Bone marrow (tissue), 2 donors: ENCODE measurements around the gene KRTAP5-7.
"Not testable (repeated sequence)": the region's sequence is repeated elsewhere in the genome, so short reads cannot be mapped to it uniquely, and the experiment has no call there.

Experiments
- DNase-seq, 2 donors: peaks; one replicate each; lab custom pipeline; 2025; lab: John Stamatoyannopoulos, UW

KRTAP5-7 gene, protein sequence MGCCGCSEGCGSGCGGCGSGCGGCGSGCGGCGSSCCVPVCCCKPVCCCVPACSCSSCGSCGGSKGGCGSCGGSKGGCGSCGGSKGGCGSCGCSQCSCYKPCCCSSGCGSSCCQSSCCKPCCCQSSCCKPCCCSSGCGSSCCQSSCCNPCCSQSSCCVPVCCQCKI

DNA sequence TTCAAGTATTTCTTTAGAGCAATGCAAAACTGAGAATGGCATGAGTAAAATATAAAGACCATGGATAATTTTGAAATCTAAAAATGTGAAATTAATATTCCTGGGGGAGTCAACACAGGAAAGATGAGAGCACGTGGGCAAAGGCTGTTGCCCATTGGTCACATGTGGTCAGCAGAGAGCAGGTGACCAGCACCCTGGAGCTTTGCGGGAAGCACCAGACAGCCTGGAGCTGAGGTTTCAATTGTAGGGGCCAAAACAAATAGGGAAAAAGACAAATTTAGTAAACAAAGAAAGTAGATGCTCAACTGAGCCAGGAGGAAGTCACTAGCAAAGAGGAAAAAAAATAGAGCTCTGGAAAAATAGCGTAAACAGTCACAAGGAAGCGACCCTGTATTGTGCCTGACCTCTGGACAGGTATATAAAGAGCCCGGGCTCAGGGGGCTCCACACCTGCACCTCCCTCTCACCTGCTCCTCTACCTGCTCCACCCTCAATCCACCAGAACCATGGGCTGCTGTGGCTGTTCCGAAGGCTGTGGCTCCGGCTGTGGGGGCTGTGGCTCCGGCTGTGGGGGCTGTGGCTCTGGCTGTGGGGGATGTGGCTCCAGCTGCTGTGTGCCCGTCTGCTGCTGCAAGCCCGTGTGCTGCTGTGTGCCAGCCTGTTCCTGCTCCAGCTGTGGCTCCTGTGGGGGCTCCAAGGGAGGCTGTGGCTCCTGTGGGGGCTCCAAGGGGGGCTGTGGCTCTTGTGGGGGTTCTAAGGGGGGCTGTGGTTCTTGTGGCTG, at the start of gene KRTAP5-7:
Gene KRTAP5-7, plus strand, starts transcription at position 472 of the 780 bp plus-strand sequence. Its CDS starts 34 bp downstream, at position 506.
- DNase-seq = not testable (repeated sequence)

DNA sequence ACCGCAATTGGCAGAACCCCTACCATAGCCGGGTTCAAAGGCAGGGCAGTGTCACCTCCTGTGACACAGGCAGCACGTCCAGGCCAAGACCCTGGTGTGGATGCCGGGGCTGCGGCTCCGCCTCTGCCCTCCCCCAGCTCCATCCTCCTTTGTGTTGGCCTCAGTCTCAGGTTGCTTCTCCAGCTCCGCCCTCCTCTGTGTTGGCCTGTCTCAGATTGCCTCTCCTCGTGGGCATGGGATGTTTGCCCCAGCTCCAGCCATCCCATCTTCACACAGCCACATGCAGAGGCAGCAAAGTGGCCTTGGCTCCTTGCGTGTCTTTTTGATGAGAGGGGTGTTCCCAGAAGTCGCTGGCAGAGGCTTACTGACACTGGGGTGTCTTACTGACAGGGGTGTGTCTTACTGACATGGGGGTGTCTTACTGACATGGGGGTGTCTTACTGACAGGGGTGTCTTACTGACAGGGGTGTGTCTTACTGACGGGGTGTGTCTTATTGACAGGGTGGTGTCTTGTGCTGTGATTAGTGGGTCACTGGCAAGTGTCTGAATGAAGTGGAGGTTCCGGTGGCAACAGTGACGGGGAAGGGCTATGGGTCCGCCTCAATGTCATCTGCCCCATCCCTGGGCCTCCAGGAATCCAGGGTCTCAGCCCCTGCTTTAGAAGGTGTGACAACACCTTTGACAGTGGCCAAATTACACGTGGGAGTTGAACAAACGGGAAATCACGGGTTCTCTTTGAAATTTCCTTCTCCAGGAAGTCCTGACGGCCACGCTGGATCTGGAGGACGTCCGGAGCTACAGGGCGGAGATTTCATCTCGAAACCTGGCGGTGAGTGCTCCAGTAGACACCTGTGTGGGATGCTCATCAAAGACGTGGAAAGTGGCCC, 49.2 kb upstream of the KRTAP5-7 start:
- no peak for DNase-seq

DNA sequence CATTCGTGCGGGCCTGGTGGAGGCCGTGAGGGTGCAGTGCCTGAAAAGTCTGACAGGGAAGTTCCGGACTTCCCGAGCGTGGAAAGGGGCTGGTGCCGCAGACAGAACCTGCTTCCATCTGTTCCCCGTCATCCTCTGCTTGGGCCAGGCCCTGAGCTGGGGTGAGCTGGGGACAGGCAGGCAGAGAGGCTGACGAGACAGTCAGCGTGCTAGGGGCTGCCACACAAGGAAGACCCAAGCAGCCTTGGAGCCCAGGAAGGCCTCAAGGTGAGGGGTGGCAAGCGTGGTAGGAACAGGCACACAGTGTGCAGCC, 48.6 kb upstream of the KRTAP5-7 start:
- no peak for DNase-seq

DNA sequence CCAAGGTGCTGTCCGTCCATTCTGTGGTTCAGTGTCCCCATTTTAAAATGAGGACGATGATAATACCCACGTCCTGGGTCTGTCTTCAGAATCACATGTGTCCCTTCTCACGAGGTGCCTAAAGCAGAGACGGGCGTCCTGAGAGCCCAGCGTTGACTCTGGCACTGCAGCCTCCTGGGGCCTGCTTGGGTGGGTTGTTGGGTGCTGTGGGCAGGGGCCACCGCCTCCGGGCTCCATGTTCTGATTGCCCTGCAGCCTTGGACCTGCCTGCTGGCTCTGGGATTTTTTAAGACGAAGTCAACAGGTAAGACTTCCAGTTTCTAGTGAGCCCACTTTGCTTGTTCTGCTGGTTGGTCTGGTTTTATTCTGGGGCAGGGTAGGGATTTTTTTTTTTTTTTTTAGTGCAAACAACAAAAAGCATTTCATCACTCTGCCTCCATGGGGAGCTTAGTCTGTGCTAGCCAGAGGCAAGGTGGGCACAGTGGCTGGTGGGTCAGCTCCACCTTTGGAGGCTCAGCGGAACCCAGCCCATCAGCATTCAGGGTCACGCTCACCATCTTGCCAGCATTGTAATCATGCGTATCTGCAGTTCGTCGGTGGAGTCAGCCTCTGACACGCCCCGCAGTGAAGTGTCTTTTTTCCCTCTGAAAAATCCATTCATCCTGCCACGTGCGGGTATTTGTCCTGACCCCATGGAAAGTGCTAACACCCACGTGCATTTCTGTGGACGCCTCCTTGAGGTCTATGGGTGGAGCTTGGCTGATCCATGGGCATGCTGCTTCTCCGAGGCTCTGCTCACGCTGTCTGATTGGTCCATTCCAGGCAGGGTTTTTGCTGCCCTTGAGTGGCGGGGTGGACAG, 45.7 kb upstream of the KRTAP5-7 start:
- DNase-seq = no peak

DNA sequence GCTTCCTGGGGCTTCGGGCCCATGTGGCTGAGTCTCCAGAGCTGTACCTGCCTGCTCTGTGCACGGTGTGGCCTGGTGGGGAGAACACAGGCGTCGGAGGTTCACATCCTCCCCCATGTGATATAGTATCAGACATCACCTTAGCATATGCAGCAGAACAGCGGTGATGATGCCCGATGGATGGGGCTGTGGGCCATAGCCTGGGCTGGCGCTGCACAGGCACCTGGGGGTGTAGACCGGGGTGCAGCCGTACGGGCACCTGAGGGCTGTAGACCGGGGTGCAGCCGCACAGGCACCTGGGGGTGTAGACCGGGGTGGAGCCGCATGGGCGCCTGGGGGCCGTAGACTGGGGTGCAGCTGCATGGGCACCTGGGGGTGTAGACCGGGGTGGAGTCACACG, 44.9 kb upstream of the KRTAP5-7 start:
- no peak for DNase-seq

DNA sequence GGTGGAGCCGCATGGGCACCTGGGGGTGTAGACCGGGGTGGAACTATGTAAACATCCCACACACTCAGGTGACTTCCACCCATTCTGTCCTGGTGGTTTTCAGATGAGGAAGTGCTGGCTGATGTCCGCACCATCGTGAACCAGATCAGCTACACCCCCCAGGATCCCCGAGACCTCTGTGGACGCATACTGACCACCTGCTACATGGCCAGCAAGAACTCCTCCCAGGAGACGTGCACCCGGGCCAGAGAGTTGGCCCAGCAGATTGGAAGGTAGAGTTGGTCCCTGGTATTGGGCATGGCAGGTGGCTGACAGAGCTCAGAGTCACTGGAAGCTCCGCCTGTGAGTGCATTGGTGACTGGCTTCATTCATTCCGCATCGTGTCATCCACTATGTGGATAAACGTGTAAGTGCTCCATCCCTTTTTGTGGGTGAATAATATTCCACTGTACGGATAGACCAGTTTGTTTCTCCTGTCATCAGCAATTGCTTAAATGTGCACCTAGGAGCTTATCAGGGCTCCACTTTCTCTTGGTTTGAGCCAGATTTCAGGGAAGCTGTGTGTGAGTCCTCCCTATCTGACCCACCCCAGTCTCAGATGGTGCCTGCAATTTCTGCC, 44.2 kb upstream of the KRTAP5-7 start:
- no peak for DNase-seq

DNA sequence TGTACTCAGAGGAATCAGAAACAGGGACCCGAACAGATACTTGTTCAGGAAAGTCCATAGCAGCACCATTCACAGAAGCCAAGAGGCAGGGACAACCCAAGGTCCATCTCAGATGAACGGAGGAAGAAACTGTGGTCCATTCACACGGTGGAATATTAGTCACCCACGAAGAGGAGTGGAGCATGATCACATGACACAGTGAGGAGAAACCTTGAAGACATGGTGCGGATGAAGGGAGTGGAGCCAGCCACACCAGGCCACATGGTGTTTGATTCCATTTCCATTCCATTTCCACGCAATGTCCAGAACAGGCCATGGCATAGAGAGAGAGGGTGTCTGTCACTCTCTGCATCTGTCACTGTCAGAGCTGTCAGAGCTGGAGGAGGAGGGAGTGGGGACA, 43.4 kb upstream of the KRTAP5-7 start:
- no peak for DNase-seq

DNA sequence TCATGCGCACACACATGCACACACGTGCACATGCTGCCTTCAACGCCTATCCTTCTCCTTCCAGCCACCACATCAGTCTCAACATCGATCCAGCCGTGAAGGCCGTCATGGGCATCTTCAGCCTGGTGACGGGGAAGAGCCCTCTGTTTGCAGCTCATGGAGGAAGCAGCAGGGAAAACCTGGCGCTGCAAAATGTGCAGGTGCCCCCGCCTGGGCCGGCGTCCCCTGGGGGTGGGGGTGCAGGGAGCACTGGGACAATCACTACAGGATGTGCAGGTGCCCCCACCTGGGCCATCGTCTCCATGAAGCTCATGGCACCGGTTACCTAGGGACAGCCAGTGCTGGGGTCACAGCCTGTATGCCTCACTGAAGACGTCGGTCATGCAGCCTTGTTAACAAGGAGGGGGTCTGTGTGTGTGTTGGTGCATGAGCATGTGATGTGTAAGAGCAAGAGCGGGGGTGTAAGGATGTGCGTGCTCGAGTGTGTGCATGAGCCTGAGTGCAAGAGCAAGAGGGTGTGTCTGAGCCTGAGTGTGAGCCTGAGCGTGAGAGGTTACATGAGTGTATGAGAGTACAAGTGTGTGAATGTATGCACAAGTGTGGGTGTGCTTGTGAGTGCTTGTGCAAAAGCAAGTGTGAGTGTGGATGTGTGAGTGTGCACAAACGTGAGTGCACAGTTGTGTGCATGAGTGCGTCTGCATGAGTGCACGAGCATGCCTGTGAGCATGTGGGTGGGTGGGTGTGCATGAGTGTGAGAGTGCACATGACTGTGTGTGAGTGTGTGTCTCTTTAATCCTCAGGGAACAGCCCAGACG, 42.6 kb upstream of the KRTAP5-7 start:
- DNase-seq = no peak

DNA sequence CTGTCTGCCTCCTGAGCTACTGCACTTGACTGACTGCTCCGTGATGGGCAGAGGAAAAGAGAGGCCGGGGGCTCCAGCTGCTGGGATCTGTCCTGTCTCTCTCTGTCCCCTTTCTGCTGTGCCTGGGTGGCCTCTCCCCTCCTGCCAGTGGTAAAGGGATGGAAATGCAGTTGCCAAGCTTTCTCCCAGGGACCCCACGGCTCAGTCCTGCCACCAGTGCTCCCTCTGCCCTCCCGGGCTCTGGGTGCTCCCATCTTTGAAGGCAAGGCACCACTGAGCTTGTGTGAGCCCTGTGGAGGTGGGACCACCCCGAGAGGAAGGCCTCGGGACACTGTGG, 42.0 kb upstream of the KRTAP5-7 start:
- no peak for DNase-seq

DNA sequence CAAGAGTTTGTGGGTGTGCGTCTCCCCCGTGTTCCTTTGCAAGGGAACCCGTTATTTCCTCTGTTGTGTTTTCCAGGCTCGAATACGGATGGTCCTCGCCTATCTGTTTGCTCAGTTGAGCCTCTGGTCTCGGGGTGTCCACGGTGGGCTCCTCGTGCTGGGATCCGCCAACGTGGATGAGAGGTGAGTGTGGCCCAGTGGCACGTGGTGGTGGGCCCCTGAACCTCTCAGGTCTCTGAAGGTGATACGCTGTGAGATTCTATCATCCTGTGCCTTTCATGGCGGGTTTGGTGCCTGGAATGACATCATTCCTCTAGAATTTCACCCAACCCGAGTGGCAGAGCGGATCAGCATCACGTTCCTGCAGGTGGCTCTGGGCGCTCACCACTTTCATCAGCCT, 41.6 kb upstream of the KRTAP5-7 start:
- DNase-seq = no peak

DNA sequence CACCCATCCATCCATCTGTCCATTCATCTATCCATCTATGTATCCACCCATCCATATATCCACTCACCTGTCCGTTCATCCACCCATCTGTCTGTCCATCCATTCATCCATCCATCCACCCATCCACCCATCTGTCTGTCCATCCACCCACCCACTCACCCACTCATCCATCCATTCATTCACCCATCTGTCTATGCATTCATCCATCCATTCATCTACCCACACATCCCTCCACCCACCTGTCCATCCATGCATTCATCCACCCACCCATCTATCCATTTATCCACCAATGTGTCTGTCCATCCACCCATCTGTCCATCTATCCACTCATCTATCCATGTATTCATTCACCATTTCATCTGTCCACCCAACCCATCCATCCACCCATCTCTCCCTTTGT, 40.7 kb upstream of the KRTAP5-7 start:
- no peak for DNase-seq

DNA sequence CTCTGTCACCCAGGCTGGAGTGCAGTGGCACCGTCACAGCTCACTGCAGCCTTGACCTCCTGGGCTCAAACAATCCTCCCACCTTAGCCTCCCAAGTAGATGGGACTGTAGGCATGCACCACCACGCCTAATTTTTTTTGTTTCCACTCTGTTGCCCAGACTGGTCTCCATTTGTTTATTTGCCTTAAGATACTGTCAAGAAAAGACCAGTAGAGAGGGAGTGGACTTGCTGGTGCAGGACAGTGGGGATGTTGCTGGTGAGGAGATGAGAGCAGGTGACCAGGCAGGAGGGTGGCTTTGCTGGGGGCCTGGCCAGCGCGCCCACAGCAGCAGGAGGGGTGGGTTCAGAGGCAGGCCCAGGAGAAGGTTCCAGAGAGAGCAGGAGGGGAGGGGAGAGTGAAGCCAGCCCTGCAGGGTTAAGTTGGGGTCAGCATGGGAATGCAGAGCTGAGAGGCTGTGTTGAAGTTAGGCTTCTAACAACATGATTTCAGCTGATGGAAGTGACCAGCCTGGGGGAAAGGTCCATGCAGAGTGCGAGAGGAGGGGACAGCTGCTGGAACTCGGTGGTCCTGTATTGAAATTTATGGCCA, 38.3 kb upstream of the KRTAP5-7 start:
- DNase-seq = no peak

DNA sequence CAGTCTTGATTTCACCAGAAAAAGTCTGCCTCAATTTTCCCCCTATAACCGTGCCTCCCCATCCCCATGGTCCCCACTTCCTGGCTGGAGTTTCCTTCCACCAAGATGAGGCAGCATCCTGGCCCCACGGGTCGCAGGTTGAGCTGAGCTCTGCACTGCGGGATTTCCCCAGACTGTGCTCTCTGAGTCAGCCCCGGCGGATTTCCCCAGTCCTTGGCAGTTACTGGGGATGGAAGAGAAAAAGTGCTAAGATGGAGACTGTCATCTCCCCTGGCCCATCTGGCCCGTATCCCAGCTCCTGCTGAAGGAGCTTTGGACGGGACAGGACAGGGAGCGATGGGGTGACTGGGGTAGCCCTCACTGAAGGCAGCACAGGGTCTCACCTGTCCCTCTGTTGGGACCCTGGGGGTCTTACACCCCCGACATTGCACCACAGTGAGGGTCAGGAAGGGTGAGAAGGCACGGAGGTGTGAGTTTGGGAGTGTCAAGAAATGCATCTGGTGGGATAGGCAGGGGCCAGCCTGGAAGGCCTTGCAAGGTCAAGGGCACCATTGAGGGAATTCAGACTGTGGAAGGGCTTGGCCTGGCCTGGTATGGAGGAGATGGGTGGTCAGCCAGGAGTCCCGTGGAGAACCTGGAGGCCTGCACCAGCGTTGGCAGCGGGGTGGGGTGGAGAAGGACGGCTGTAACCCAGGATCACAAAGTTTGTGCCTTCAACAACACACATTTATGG, 37.6 kb upstream of the KRTAP5-7 start:
- DNase-seq = no peak

DNA sequence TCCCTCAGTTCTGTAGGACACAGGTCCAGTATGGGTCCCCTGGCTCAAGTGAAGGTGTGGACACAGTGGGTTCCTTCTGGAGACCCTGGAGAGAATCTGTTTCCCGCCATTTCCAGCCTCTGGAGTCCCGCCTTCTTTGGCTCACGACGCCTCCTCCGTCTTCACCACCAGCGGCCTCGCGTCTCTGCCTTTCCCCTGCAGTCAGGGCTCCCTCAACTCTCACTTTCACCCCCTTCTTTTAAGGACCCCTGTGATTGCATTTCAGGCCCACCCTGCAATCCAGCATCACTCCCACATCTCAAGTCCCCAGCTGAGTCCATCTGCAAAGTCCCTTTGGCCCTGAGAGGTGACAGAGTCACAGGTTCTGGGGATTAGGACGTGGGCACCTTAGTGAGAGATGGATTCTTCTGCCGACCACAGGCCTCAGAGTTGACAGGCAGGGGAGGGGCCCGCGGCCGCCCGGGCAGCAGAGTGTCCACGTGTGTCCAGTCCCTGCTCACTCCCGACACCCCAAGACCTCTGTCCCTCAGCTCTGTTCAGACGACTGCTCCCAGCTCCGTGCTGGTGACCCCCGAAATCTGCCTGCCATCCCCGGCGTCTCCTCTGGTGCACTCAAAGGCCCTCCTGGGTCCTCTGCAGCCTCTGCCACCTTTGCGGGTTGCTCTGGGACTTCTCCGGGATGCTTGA, 36.9 kb upstream of the KRTAP5-7 start:
- DNase-seq = no peak

DNA sequence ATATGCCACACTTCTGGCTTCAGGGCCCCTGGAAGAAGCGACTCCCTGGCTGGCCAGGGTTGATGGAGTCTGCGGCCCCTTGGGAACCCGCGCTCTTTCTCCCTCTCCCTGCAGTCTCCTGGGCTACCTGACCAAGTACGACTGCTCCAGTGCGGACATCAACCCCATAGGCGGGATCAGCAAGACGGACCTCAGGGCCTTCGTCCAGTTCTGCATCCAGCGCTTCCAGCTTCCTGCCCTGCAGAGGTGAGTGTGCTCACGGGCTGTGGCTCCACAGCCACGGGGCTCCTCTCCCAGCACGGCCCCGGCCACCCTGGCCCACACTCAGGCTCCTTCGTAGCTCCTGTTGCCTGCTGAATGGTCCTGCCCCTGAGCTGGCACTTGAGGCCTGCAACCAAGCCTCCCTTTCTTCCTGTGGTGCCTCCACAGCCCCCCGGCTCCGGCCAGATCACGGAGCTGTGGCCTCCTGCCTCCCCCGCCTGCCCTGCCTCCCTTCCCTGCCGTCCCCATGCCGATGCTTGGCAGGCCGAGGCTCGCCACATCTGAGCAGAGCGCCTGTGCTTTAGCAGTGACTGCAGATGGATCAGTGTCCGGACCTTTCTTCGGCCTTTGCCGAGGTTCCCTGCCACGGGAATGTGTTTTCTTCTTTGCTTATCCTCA, 36.2 kb upstream of the KRTAP5-7 start:
- no peak for DNase-seq

DNA sequence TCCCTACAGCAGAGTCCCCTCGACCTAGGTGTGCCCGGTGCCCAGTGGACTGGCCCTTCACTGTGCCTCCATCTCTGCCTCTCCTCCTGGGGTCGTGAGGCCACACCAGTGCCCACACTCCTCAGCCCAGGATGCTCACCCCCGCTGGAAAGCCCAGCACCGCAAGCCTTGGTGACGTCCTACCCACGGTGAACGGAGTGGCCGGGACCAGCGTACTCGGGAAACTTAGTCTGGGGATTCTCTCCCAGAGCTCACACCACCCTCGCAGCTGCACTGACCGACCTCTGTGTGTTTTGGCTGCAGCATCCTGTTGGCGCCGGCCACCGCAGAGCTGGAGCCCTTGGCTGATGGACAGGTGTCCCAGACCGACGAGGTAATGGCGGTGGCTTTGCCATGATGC, 35.5 kb upstream of the KRTAP5-7 start:
- no peak for DNase-seq

DNA sequence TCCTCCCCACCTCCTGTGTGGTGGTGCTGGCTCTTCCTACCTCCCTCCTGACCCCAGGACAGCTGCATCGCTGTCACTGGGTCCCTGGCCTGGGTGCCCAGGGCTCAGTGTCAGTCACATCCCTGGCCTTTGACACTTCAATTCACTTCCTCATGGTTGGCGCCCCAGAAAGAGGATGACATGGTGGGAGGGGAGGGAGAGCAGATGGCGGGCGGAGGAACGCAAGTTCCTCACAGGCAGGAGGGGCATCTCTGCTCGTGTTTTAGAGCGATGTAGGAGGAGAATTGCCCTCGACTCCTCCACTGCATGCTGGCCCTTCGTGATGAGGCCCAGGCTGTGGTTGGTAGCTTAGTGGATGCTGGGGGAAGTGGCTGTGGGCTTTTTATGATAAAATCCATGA, 35.1 kb upstream of the KRTAP5-7 start:
- no peak for DNase-seq
